GM21786 (cell line): ENCODE data around the gene PDZK1IP1.

Experiments
- ATAC-seq: cut with Tn5 transposase; IDR thresholded peaks from one replicate; pipeline ENCODE4 v1.9.1; 2021; ENCODE audit not compliant: unreplicated experiment

The PDZK1IP1 gene, protein sequence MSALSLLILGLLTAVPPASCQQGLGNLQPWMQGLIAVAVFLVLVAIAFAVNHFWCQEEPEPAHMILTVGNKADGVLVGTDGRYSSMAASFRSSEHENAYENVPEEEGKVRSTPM

DNA sequence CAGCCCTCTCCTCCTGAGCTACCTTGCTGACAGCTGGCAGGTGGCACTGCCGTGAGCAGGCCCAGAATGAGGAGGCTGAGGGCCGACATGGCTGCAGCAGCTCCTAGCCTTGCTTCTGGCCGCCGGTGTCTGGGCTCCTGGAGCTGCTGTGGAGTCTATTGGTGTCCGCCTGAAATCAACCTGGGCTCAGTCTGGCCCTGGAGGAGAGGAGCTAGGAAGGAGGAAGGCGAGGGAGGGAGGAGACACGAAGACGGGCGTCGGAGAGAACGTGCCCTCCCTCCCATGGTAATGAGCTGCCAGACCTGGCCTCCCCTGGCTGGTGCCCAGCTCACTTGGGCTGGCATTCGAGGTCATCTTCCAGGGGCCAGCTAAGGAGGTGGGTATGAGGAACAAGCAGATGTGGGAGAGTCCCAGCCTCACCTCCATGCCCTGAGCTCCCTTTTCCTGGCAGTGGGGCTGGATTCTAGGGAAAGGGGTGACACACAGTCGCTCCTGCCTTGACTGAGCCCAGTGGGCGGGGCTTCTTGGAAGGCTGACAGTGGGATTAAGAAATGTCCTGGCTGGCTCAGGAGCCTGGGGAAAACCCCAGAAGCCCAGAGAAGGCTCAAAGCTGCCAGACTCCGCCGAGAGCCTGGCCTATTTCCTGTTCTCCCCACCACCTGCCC is at the start of gene PDZK1IP1:
TSS of gene PDZK1IP1 (minus strand) at position 193 of the 665 bp plus-strand sequence. CDS start at position 89, 104 bp downstream.
- ATAC-seq, result no peak

DNA sequence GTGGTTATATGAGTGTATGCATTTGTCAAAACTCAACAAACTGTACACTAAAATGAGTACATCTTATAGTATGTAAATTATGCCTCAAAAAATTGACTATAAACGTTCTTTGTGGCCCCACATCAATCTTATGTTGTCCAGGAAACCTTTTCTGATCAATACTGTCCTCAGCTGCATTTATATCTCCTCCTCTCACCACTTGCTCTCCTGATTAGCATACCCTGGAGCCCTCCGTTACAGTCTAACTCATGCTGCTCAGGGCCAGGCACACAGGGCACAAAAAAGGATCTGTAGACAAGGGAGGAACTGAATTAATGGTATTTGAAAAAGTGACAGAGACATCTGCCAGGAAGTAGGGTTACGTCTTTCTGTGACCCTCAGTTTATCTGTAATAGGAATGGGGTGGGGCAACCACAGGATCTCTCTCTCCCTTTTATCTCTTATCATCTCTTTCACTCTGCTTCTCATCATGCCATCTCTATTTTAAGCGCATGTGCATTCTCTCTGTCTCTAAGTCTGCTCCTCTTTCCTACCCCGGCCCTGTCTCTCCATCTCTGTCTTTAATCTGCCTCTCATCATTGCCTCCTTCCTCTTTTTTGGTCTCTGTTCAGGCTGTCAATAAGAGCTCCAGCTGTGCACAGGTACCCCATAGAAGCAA is 49.2 kb upstream of the PDZK1IP1 start:
- ATAC-seq, result no peak

DNA sequence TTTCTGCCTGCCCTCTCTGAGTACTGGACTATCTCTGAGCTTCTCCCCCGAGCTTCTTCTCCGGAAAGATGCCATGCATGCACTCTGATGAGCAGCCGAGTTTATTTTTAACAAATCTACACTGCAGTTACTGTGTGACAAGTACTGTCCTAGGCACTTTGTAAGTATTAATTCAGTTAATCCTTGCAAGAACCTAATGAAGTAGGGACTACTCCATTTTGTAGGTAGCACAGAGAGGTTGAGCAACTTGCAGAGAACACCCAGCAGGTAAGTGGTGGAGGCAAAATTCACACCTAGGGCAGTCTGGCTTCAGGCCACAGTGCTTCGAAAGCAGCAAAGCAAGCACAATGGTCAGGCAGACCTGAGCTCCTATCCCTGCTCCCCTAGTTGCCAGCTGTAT is 46.0 kb upstream of the PDZK1IP1 start:
- ATAC-seq, result no peak

DNA sequence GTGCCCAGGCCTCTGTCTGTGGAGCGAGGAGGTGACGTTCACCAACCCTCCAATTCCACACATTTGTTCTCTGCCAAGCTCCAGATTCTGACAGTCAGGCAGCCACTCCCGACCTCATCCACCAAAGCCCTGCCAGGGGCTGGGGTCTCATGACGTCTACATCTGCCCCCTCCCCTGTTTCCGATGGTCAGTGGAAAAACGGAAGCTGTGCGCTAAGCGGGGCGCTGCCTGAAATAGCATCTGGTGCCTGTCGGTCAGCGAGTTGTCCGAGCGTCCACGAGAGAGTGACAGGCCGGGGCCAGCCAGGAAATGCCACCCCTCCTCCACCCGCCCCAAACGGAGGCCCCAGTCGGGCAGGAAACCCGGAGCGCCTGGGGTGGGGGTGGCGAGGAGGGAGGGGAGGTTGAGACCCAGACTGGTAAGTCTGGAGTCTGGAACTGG is 45.4 kb upstream of the PDZK1IP1 start:
- ATAC-seq, result no peak

DNA sequence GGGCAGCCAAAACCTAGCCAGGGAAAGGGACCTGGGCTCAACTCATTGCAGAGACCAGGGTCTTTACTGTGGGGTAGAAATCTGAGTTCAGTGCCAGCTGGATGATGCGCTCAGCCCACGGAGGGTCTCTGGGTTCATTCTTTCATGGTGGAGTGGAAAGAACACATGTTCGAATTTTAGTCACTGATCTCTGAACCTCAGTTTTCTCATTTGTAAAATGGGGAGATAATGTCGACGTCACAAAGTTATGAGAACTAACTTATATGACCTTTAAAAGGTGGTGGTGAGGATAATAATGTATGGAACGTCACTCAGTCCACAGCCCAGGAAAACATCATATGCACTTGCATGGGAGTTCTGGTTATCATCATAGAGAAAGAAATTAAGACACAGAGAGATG is 43.4 kb upstream of the PDZK1IP1 start:
- ATAC-seq, result no peak

DNA sequence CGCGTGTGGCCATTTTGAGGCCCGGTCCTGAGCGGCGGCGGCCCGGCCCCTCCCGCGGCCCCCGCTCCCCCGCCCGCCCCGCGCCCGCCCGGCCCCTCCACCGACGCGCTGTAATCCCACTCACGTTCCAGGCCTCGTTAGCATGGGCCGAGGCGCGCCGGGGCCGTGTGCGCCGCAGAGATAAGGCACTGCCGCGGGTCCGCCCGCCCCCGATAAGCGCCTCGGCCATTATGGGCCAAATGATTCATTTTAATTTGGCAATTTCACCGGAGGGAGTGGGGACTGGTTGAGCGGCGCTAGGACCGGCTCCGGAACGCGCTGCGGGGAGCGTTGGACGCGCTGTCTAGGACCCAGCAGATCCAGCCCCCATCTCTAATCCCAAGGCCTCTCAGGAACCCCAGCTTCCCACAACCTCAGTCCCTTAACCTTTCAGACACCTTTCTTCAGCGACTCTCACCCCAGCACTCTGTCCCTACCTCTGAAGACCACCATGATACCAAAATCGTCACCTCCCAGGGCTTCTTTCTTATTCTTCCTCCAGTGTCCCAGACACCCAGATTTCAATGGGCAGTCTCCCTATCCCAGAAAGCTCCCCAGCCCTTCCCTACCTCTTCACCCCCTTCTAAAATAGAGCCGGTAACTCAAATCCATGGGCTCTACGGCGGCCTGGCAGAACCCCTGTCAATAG is 42.5 kb upstream of the PDZK1IP1 start, which contains the start of gene TAL1:
TSS of gene TAL1 (minus strand) at position 39 of the 688 bp plus-strand sequence. CDS start 6,337 bp downstream, outside the sequence.
- ATAC-seq, result no peak

DNA sequence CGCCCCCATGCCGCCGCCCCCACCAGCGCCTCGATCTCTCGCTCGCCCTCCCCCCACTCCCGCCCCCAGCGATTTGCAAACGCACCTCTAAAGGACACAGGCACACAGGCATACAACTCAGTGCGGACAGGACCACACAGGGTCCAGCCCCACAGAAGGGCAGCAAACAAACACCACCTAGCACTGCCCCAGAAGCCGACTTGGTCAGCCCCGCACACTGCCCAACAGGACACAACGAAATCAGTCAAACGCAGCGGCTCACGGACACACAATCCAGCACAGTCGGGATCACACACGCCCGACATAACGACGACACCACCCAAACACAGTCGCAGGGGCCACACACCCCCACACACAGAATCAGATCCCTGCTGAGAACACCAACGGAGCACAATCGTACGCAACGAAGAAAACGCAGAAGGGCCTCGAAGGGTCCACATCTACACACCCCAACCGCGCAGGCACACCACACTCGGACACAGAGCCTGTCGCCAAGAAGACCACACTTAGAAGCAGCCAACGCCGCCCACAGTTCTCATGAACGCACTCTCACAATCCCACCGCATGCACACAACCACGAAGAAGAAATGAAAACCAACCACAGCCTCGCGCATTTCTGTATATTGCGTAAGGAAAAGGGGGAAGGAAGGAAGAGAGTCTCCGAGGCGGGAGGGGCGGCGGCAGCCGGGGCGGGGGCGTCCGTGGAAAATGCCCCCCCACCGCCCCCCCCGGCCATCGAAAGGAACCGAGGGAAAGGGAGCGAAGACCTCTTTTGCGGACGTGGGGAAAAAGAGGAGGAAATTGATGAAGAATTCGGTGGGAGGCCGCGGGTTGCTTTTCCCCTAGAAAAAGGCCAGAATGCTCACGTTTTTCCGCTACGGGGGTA is 41.7 kb upstream of the PDZK1IP1 start:
- ATAC-seq, result no peak

DNA sequence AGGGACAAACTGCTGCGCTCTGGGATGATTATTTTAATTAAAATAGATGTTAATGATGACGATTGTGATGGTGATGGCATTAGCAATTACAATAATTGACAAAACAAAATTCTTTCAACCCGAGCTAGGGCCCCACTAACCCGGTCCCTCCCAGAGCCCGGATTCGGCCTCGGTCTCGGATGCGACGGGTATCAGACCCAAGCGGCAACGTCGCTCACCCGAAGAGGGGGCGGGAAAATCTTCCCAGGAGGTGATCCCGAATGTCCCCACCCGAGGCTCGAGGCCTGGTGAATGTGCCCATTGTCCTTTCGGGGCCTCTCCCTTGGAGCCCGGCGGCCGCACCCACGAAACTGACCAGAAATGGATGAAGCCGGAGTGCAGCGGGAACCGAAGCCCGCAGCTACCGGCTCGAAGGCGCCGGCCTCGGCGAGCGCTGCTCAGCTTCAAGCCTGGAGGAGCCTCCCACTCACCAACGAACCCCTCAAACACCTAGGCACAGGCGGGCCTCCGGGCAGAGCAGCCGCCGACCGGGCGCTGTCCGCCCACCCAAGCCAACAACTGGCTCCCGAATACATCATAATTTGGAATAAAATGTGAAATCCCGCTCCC is 41.0 kb upstream of the PDZK1IP1 start:
- no peak for ATAC-seq

DNA sequence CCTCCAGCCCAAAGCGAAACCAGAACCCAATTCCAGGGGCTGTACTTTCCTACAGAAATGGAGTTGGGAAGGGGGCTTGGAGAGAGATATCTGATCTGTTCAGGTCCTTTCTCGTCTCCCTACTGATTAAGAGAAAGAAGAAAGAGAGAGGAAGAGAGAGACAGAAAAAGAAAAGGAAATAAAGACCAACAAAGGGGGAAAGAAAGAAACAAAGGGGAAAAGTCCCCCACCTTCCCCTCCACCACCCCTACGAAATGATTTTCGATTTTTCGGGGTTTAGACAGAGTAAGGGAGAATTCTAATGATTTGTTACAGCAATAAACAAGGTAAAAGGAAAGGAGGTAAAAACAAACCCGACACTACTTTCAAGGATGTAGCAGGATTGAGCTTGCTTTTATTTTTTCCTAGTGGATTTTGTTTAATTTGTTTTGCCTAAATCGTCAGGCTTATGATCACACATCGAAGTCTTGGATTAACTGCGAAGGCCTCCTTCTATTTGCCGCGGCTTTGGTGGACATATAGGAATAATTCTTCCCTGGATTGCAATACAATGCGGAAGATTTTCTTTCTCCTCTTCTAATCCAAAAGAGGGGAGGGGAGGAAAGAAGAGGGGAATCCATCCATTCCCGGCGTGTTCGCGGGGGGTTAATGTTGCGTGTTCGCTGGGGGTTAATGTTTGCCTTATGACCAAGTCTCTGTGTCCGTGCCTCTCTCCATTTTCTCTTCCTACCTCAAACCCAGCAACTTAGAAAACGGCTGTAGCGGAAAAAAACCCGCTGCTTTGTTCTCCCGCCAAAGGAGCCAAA is 40.3 kb upstream of the PDZK1IP1 start:
- no peak for ATAC-seq

DNA sequence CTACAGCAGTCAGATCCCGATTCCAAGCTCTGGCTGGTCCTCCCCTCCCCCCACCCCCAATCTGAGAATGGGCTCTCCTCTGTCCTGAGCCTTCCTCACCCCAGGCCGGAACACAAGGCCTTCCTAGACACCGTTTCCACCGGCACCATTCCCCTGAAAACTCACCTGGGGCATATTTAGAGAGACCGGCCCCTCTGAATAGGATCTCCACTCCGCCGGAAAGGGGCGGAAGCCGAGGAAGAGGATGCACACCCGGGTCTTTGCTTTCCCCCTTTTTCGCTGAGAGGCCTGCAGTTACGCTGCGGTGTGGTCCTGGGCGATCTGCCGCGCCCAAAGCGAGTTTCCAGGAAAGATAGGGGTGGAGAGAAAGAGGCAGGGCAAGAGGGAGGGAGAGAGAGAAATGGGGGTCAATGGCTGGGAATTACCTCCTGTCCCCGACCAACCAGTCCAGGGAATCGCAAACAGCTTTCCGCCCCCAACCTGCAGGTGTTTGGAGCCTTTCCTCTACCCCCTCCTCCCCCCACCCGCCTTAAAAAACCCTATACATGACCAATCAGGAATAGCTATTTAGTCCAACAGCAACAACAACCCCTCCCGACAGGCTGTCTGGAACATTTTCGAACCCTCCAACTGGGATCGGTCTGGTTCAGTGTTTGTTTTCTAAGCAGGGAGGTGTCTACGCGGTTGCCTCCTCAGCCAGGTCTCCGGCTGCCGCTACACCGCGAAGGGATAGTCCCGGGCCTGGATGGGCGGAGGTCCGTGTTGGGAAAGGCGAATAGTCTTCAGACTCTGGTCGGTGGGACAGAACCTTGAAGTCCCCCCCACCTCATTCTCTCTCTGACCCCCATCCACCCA is 39.4 kb upstream of the PDZK1IP1 start:
- no peak for ATAC-seq

DNA sequence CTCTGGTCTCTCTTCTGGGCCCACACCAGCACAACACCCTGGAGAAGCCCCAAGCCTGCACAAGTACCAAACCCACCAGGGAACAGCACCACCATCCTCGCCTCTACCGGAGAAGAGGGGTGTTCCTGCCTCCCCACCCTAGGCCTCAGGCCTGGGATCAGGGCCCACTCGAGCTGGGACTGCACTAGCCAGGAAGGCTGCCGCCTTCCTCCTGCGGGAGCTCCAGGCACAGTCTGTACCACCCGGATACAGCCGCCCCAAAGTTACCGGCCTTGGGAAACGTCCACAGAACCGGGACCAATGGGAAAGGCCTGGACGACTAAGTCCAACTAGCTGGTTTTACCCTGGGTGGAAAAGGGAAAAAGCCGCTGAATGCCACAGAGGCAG is 38.8 kb upstream of the PDZK1IP1 start:
- no peak for ATAC-seq

DNA sequence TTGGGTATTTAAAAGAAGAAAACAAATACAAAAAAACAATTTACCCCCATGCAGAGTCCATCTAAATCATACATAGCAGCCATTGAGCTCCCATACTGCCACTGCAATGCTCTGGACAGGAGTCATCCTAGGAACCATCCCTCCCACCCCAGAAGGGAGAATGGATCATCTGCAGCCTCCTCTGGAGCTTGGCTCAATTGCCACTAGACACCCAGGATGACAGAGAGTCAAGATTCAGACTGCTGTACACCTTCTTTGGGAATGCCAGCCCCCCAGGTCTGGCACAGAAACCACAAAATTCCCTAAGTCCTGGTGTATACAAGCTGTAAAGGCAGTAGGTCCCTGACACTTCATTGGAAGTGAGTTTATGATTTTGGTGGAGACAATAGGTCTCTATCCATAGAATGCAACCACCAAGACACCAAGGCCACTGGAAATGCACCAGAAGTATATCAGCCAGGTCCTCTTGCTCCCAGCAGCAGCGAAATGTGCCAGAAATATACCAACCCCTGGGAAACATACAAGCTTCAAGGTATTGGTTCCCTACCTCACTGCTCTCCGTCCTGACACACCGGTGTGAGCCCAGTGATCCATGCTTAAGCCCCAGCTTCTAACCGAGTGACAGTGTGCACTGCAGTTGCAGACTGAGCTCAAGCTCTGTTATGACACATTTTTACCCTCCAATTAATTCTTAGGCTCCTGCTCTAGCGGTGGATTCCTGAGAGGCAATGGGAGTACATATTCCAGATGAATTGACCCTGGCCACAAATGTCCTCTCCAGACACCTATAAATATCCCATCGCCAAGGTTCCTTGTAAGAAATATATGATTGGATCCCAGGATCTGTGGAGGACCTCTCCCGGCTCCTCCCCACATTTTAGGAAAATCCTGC is 37.8 kb upstream of the PDZK1IP1 start:
- no peak for ATAC-seq

DNA sequence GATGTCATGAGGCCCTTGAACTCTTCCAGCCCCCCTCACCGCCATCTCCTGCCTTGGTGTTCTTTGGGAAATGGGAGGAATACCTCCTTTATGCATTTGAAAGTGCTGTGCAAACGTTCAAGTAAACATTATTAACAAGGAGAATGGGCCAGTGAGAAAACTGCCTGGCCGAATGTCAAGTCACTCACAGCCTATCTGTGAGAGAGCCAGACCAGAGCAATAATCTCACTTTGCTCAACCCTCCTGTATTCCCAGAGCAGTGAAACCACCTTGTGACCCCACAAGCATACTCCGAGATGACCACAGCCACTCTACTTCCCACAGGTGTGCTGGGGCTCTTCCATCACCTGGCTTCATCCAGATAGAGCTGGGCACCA is 37.0 kb upstream of the PDZK1IP1 start:
- ATAC-seq, result no peak

DNA sequence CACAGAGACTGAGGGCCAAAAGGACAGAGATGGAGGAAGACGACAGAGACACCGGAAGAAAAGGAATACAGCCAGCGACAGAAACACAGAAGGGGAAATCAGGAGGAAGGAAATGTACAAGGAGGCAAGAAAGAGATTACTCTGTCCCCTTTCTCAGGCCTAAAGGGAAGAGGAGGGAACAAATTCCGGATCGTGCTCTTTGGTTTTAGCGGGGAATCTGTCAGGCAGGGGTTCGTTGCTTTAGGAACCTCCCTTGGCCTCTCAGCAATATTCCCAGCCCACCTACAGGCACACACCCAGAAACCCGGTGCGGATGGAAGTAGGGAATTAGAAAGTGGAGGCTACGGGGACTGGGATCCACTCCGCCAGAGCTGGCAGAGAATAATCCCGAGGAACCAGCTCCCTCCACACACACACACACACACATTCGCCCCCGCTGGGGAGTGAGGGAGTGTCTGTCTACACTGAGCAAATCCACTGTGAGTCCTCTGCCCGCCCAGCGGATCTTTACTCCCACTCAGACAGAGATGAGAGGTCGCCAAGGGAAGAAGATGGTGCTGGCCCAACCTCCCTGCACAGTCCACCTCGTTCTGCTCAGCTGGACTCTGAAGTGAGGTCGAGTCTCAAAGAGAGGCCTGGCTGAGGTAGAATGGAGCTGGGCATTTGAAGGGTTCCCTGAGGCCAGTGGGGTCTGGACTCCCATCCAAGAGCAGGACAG is 36.4 kb upstream of the PDZK1IP1 start:
- ATAC-seq, result no peak

DNA sequence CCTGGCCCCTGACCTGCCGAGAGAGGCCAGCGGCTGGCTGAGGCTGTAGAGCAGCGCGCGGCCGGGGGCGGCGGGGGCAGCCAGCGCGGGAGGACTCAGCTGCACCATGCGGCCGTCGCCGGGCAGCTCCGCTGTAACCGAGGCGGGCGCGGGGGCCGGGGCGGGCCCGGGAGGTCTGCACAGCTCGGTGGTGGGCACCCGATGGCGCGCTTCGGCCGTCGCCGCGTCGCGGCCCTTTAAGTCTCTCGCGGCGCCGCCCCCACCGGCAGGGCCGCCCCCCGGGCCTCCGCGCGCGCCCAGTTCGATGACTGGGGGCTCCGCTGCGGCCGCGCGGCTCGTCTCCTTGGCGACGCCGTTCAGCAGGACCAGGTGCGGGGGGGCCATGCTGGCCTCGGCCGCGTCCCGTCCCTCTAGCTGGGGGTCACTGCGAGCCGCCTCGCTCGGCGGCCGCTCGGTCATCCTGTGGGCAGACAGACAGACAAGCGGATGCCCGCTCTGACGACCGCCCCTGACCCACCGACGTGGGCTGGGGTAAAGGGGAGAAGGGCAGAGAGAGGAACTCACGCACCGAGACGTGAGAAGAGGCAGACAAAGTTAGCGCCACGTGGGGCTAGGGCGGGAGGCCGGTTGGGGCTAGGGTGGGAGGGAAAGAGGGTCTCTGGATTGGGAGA is 35.7 kb upstream of the PDZK1IP1 start:
- no peak for ATAC-seq

DNA sequence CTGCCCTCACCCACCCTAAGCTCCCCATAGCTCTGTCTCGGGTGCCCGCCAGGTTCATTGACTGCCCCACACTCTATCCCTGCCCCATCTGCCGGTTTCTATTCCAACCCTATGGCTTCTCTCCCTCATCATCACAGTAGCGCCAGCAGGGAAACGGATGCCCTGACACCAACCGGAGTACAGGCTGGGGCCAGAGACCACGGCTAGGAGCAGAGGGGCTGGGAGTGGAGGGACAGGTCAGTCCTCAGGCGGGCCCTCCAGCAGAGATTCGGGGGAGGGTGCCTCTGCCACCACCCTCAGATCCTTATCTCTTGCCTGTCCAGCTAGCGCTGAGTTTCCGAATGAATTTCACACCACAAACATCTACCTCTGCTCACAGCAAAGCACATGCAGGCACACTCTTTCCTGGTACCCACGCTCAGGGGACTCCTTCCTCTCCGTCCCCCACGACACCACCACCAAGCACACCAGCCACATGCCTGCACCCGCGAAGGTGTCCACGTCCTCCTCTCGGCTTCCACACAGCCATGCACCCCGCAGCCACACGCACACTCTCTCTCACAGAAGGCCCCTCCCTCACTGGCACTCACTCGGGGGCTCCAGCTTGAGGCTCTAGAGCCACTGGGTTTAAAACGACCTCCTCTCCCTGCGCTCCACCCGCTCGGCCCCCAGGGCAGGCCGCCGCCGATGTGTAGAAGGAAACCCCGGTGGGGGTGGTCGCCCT is 35.0 kb upstream of the PDZK1IP1 start:
- no peak for ATAC-seq
